Activated naive CD4-positive, alpha-beta T cell treated with anti-CD3 and anti-CD28 coated beads, Interleukin-2, amount 50 U/mL, for 24 hours (primary cell): ENCODE data around the gene MAB21L4.

Source experiments
- H3K27ac Mint-ChIP-seq: one replicate; pipeline ENCODE4 v1.8.0; 2021; ENCODE audit warnings: mild to moderate bottlenecking, mixed read lengths
- H3K27me3 Mint-ChIP-seq: one replicate; pipeline ENCODE4 v1.8.0; 2021; ENCODE audit warnings: mixed read lengths
- H3K36me3 Mint-ChIP-seq: one replicate; pipeline ENCODE4 v1.8.0; 2021; ENCODE audit warnings: mixed read lengths
- H3K4me1 Mint-ChIP-seq: one replicate; pipeline ENCODE4 v1.8.0; 2021; ENCODE audit warnings: mixed read lengths
- H3K4me3 Mint-ChIP-seq: one replicate; pipeline ENCODE4 v1.8.0; 2021; ENCODE audit warnings: mild to moderate bottlenecking, mixed read lengths
- H3K9me3 Mint-ChIP-seq: one replicate; pipeline ENCODE4 v1.8.0; 2021; ENCODE audit warnings: mixed read lengths

MAB21L4 gene

GRCh38 chr2:240895656-240896388, at the start of gene MAB21L4:
Gene MAB21L4, minus strand, starts transcription at chr2:240896156. Its CDS starts 159 bp downstream, at chr2:240895997.
- Mint-ChIP-seq H3K4me1 (peaks cover 4% of the 10 kb centered on the region), H3K27me3 (no peaks in the 10 kb centered on the region), H3K27ac (no peak within 1 kb of the TSS), H3K9me3 (no peaks in the 10 kb centered on the region), H3K4me3 (no peak within 1 kb of the TSS), H3K36me3 (no peaks in the 10 kb centered on the region)

GRCh38 chr2:240936106-240936505, 40.1 kb upstream of the MAB21L4 start:
- Mint-ChIP-seq H3K36me3 (no peaks in the 10 kb centered on the region), H3K9me3 (peaks cover 4% of the 10 kb centered on the region), H3K27me3 (peaks cover 2% of the 10 kb centered on the region), H3K27ac (peak overlapping the region; percentile 30), H3K4me3 (no peak overlapping the region), H3K4me1 (no peaks in the 10 kb centered on the region)

- Mint-ChIP-seq H3K4me1 (no peaks in the 10 kb centered on the region), H3K27ac (no peak overlapping the region), H3K9me3 (peaks cover 4% of the 10 kb centered on the region), H3K27me3 (no peaks in the 10 kb centered on the region), H3K36me3 (no peaks in the 10 kb centered on the region), H3K4me3 (no peak overlapping the region)
Measured at GRCh38 chr2:240935103-240935876, 39.3 kb upstream of the MAB21L4 start.

- Mint-ChIP-seq H3K9me3 (peaks cover 4% of the 10 kb centered on the region), H3K4me3 (no peak overlapping the region), H3K36me3 (no peaks in the 10 kb centered on the region), H3K27me3 (no peaks in the 10 kb centered on the region), H3K4me1 (no peaks in the 10 kb centered on the region), H3K27ac (no peak overlapping the region)
Measured at GRCh38 chr2:240934701-240935102, 38.7 kb upstream of the MAB21L4 start.

- H3K4me1 Mint-ChIP-seq, result no peaks in the 10 kb centered on the region
- no peaks in the 10 kb centered on the region for H3K36me3 Mint-ChIP-seq
- no peaks in the 10 kb centered on the region for H3K27me3 Mint-ChIP-seq
- no peak overlapping the region for H3K4me3 Mint-ChIP-seq
- peaks cover 4% of the 10 kb centered on the region for H3K9me3 Mint-ChIP-seq
- H3K27ac Mint-ChIP-seq, result no peak overlapping the region
Measured at GRCh38 chr2:240933966-240934700, 38.2 kb upstream of the MAB21L4 start.

- H3K4me3 Mint-ChIP-seq, result no peak overlapping the region
- no peaks in the 10 kb centered on the region for H3K27me3 Mint-ChIP-seq
- H3K36me3 Mint-ChIP-seq, result no peaks in the 10 kb centered on the region
- H3K4me1 Mint-ChIP-seq, result no peaks in the 10 kb centered on the region
- H3K9me3 Mint-ChIP-seq, result peaks cover 4% of the 10 kb centered on the region
- no peak overlapping the region for H3K27ac Mint-ChIP-seq
Measured at GRCh38 chr2:240933048-240933965, 37.4 kb upstream of the MAB21L4 start.

GRCh38 chr2:240932724-240933047, 36.7 kb upstream of the MAB21L4 start:
- Mint-ChIP-seq H3K27me3 (no peaks in the 10 kb centered on the region), H3K36me3 (no peaks in the 10 kb centered on the region), H3K4me3 (no peak overlapping the region), H3K4me1 (no peaks in the 10 kb centered on the region), H3K9me3 (peaks cover 4% of the 10 kb centered on the region), H3K27ac (no peak overlapping the region)

- H3K27me3 Mint-ChIP-seq, result no peaks in the 10 kb centered on the region
- H3K4me1 Mint-ChIP-seq, result no peaks in the 10 kb centered on the region
- H3K36me3 Mint-ChIP-seq, result no peaks in the 10 kb centered on the region
- no peak overlapping the region for H3K27ac Mint-ChIP-seq
- H3K9me3 Mint-ChIP-seq, result peaks cover 4% of the 10 kb centered on the region
- no peak overlapping the region for H3K4me3 Mint-ChIP-seq
Measured at GRCh38 chr2:240932001-240932723, 36.2 kb upstream of the MAB21L4 start.

- Mint-ChIP-seq H3K36me3 (no peaks in the 10 kb centered on the region), H3K4me3 (no peak overlapping the region), H3K27me3 (no peaks in the 10 kb centered on the region), H3K27ac (no peak overlapping the region), H3K9me3 (peaks cover 2% of the 10 kb centered on the region), H3K4me1 (no peaks in the 10 kb centered on the region)
Measured at GRCh38 chr2:240931319-240931949, 35.5 kb upstream of the MAB21L4 start.

GRCh38 chr2:240930631-240931318, 34.8 kb upstream of the MAB21L4 start:
- no peaks in the 10 kb centered on the region for H3K36me3 Mint-ChIP-seq

GRCh38 chr2:240930096-240930630, 34.2 kb upstream of the MAB21L4 start:
- H3K4me1 Mint-ChIP-seq, result no peaks in the 10 kb centered on the region
- H3K27ac Mint-ChIP-seq, result no peak overlapping the region
- H3K27me3 Mint-ChIP-seq, result no peaks in the 10 kb centered on the region
- H3K36me3 Mint-ChIP-seq, result no peaks in the 10 kb centered on the region
- H3K4me3 Mint-ChIP-seq, result no peak overlapping the region
- H3K9me3 Mint-ChIP-seq, result no peaks in the 10 kb centered on the region

More at GRCh38 chr2:240930631-240931318, 34.8 kb upstream of the MAB21L4 start:
- H3K9me3 Mint-ChIP-seq, result no peaks in the 10 kb centered on the region
- H3K4me3 Mint-ChIP-seq, result no peak overlapping the region
- no peaks in the 10 kb centered on the region for H3K4me1 Mint-ChIP-seq
- no peaks in the 10 kb centered on the region for H3K27me3 Mint-ChIP-seq
- H3K27ac Mint-ChIP-seq, result no peak overlapping the region

- Mint-ChIP-seq H3K9me3 (no peaks in the 10 kb centered on the region), H3K4me3 (no peak overlapping the region), H3K36me3 (no peaks in the 10 kb centered on the region), H3K4me1 (no peaks in the 10 kb centered on the region), H3K27ac (no peak overlapping the region), H3K27me3 (no peaks in the 10 kb centered on the region)
Measured at GRCh38 chr2:240929364-240930095, 33.6 kb upstream of the MAB21L4 start.
